Measurements from ENCODE around the gene MGARP.
"Not testable (repeated sequence)": the region's sequence is repeated elsewhere in the genome, so short reads cannot be mapped to it uniquely, and the experiment has no call there.

MGARP gene

GRCh38 chr4:139295206-139295941 is 15.3 kb upstream of the MGARP start:
- peak; percentile 97 for DNase-seq

GRCh38 chr4:139286186-139286698 is 6.2 kb upstream of the MGARP start:
- DNase-seq = no peak

- DNase-seq = no peak
Observed at GRCh38 chr4:139282721-139283075, 2.7 kb upstream of the MGARP start.

- DNase-seq = no peak
Observed at GRCh38 chr4:139282065-139282720, 2.2 kb upstream of the MGARP start.

- peak; percentile 24 for DNase-seq
Observed at GRCh38 chr4:139278912-139279759, 889 bp downstream of the MGARP start.

- no peak for DNase-seq
Observed at GRCh38 chr4:139278485-139278884, 1.5 kb downstream of the MGARP start.

- no peak for DNase-seq
Observed at GRCh38 chr4:139275281-139275735, 4.7 kb downstream of the MGARP start.

GRCh38 chr4:139274790-139275189 is 5.2 kb downstream of the MGARP start:
- no peak for DNase-seq

- no peak for DNase-seq
Observed at GRCh38 chr4:139273835-139274234, 6.2 kb downstream of the MGARP start.

GRCh38 chr4:139267301-139267700 is 12.7 kb downstream of the MGARP start:
- no peak for DNase-seq

- peak; percentile 72 for DNase-seq
Observed at GRCh38 chr4:139266583-139267257, 13.3 kb downstream of the MGARP start.

- no peak for DNase-seq
Observed at GRCh38 chr4:139266208-139266582, 13.8 kb downstream of the MGARP start.

- DNase-seq = no peak
Observed at GRCh38 chr4:139265654-139266053, 14.4 kb downstream of the MGARP start.

- DNase-seq = no peak
Observed at GRCh38 chr4:139256349-139256748, 23.7 kb downstream of the MGARP start.

- DNase-seq = not testable (repeated sequence)
Observed at GRCh38 chr4:139255581-139255980, 24.4 kb downstream of the MGARP start.

GRCh38 chr4:139253713-139254112 is 26.3 kb downstream of the MGARP start:
- DNase-seq = no peak

GRCh38 chr4:139253046-139253445 is 27.0 kb downstream of the MGARP start:
- DNase-seq = no peak

GRCh38 chr4:139247700-139248238 is 32.3 kb downstream of the MGARP start:
- no peak for DNase-seq

- no peak for DNase-seq
Observed at GRCh38 chr4:139247241-139247640, 32.8 kb downstream of the MGARP start.

- peak; percentile 32 for DNase-seq
Observed at GRCh38 chr4:139246166-139246565, 33.9 kb downstream of the MGARP start.

- no peak for DNase-seq
Observed at GRCh38 chr4:139245590-139245989, 34.4 kb downstream of the MGARP start.
